Measurements from ENCODE around the gene NADK2.
A peak's percentile ranks its signal among the peaks of the same experiment; 100 is the strongest.
"Not testable (repeated sequence)": the region's sequence is repeated elsewhere in the genome, so short reads cannot be mapped to it uniquely, and the experiment has no call there.

NADK2 gene

GRCh38 chr5:36205329-36205728 lies 36.4 kb downstream of the NADK2 start:
- DNase-seq, result no peak

DNA sequence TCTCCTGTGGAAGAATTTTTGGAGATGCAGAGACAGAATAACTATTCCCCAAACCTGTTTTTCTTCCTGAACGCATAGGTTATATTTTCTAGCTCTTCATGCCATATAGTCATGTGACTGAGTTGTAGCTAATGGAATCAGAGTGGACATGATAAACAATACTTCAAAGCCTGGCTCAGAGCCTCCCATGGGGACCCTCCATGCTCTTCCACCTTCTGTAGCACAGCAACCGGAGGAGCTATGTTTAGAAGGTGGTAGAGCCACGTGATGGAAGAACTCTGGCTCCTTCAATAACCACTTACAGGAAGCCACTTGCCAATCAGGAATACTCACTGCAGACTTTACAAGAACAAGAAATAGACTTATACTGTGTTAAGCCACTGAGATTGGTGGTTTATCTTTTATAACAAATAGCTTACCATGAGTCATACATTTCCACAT lies 39.2 kb downstream of the NADK2 start:
- peak in 1 of 3 experiments; percentile 94 for DNase-seq

- no peak for DNase-seq
Observed at GRCh38 chr5:36200513-36200912, 41.2 kb downstream of the NADK2 start.

- no peak for DNase-seq
Observed at GRCh38 chr5:36199620-36200019, 42.1 kb downstream of the NADK2 start.

DNA sequence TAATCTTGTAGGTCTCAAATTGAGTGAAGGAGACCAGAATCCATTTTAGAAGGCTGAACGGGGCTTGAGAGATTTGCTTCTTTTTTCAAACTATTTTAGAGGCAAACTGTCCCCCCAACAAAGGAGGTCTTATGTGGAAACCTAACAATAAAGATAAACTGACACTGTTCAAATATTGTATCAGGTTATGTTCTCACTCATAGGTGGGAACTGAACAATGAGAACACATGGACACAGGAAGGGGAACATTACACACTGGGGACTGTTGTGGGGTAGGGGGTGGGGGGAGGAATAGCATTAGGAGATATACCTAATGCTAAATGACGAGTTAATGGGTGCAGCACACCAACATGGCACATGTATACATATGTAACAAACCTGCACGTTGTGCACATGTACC lies 42.9 kb downstream of the NADK2 start:
- DNase-seq, result not testable (repeated sequence)

DNA sequence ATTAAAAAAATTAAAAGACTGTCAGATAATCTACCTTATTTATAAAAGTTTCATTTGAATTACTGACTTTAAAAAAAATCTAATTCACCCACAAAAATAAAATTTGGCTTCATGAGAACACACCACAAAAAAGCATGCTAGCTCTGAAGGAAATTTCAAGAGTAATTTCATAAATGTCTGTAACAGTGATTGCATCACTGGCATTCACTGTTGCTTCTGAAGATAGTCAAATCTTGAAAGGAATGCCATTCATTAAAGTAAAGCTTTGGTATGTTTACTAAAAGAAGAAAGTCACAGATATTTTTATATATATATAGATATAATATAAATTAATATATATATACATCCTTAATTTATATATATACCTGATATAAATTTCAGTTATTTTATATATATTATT lies 43.4 kb downstream of the NADK2 start:
- no peak for DNase-seq

- DNase-seq, result no peak
Observed at GRCh38 chr5:36193746-36194145, 48.0 kb downstream of the NADK2 start.

GRCh38 chr5:36184408-36184807 lies 57.3 kb downstream of the NADK2 start:
- DNase-seq, result not testable (repeated sequence)

GRCh38 chr5:36181774-36182173 lies 60.0 kb downstream of the NADK2 start:
- DNase-seq, result no peak

DNA sequence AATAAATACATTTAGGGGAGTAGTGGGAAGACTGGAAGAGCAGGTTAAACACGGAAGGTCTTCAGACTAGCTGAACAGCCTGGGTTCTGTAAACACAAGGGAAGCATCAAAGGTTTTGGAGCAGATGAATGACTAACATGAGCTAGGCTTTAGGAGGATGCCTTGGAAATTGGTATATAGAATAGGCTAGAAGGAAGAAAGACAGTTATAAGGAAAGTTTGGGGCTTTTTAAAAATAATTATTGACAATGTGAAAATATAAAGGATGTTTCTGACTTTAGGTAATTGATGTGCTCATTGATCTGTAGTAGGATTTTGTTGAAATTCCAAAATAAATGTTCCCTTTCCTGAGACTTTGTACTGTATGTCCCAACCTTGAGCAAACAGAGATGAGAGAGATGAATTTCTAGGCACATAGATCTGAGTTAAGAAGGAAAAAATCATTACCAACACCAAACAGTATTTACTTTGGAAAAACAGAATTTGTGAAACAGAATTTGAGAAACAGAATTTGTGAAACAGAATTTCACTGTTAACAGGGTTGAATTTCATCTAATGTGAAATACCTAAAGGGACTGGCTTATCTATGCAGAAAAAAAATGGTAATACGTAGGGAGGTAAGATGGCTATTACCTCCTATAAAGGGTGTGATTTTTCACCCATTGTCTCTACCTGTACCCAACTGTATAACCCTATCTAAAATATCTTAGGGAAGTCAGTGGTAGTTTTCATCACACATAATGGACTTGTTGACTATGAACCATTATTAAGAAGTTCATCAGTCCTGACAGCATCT lies 61.0 kb downstream of the NADK2 start:
- no peak for DNase-seq

DNA sequence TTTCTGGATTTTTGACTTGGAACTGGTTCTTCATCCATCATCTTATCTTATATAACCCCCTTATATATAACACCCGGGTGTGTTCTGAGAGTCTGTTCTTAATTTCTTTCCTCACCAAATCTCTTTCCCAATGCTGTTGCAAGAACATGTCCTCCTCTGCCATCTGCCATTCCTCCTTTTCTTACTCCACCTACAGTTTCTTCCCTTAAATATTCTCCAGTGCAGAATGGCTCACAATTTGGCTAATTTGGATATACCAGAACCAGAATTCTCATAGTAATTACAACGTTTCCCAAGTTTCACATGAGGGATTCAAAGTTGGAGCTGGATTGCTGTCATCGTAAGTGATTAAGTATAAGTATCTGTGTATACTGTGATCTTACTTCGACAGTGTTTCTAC lies 61.8 kb downstream of the NADK2 start:
- no peak for DNase-seq

DNA sequence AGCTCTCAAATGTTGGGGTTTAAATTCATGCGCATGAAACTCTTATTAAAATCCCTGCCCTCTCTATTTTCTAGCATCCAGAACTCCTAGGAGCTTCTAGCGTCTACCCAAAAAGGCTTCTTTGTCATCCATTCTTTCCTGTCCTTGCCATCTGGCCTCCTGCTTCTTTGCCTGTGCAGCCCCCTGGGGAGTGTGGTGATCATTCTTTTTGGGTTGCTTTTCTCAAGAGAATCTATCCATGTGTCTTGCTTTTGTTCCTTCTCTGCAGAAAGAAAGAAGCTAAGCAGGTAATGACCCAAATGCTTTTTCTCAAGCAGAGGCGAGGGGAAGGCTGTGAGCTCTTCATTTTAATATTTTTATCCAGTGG lies 63.2 kb downstream of the NADK2 start:
- DNase-seq, result no peak

DNA sequence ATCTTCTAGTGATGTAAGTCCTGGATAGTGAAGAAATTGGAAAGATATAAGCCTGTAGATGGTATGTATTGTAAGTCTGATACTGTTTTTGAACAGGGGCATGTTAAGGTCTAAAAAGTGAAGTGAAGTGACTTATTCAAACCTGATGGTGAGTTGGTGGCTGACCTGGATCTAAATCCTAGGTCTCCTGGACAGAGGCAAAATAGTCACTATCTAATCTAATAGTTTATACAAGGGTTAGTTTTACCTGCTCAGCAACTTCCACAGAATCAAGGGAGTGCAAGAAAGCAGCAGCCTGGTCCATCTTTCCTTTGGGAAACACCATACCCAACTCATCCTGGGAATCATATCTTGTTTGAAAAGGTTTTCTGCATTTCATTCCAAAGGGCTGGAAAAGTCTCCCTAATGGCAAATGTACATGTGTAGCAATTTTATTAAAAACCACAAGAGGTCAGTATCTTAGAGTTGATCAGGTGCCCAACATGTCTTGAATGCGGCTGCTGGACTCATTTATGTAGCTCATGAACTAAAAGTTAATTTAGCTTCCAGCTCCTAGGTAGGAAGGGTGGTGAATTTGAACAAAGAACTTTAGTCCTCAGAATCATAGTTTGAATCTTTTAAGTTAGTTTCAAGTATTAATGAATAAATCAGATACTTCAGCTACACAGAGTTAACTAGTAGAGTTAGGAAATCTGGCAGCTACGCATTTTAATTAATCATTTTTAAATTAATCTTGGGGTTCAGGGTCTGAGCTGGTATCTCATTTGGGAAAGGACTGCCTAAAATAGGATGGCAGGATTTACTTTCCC lies 63.8 kb downstream of the NADK2 start:
- DNase-seq, result peak in 2 of 3 experiments; percentile 19 to 57

DNA sequence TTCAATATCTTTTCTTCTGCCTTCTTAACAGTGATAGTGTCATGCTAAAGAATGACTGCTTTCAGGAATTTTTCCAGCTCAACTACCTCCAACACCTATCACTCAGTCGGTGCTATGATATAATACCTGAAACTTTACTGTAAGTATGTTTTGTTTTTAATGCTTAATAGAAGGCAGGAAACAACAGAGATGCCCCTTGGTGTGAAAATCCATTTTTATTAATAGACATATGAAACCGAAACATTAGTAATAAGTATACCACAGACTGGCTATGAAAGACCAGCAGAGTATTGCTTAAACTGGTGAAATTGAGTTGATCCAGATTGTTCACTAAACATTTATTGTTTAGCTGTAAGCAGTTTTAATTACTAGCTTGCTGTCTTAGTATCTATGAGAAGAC lies 64.6 kb downstream of the NADK2 start:
- DNase-seq, result no peak

DNA sequence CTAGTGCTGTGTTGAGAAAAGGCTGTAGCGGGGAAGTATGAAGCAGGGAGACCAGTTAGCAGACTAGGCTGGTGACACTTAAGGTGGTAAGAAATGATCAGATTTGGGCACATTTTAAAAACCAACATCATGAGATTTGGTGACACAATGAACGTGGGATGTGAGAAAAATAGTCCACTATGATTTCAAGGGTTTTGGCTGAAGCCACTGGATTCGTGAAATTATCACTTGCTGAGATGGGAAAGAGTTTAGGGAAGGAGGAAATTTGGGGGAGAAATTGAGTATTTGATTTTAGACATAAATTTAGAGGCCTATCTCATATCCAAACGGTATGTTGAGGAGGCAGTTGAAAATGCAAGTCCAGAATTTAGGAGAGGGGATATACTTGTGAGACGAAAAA lies 66.7 kb downstream of the NADK2 start:
- DNase-seq, result no peak

DNA sequence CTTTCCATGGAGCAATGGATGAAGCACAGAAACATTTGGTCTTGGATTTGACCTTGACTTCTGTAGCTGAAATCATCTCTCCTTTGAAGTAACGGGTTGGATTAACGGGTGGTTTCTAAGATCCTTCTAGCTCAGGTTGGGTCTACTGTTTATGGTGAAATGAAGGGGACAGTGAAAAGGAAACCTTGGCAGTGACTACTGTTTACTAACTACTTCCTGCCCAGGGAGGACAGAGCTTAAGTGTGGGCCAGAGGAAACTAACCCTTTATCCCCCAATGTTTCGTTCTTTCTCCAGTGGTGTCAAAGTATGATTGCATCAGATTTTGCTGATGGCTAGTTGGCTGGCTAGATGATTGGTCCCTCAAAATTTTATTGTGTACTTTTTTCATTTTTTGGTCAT lies 67.6 kb downstream of the NADK2 start:
- DNase-seq, result no peak

DNA sequence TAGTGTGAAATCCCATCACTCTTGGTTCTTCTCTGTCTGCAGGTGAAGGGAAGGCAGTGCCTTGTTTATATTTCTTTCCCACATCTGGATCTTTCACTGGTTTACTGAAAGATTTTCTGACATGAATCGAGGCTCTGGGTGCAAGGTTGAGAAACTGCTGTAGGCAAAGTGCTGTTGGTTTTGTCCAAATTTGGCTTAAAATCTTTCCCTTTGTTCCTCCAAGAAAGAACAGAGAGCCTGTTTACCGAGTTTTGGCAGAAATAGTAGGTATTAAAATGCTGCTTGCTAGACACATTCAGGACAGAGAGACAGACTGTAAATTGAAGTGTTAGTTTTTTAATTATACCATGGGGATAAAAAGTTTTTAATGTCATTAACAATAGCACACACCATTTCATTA lies 68.3 kb downstream of the NADK2 start:
- DNase-seq, result no peak

DNA sequence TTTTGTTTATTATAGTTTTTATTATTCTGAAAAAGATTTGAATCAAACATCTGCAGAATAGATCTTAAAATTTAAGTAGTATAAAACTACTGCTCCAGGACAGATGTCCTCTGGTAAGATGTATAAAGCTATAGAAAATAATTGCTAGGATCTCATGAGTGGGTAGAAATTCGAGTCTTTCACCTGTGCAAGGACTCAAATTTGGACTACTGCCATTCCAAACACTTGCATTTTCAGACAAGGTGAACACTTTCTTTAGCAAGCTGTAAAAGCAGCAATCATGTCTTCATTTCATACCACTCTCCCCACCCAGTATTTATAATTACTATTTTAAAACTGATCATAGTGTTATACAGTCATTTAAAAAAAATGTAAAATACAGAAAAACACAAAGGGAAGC lies 69.1 kb downstream of the NADK2 start:
- no peak for DNase-seq

- DNase-seq, result no peak
Observed at GRCh38 chr5:36170832-36171424, 70.8 kb downstream of the NADK2 start.

DNA sequence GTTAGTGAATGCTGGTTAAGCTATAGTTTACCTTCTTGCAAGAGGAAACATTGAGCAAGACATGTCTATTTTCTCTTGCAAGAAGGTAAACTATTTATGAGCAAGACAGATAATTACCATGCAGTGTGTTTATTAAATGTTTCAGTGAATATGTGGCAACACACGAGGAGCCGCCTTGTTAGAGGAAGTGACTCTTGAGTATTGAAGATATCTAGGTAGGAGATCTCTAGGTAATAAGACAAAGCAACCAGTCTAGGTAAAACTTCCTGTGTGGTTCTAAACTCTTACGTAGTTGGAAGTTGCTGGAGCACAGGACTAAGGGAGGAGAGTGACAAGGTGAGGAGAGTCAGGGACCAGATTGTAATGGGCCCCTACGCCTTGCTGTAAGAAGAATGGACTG lies 73.0 kb downstream of the NADK2 start:
- no peak for DNase-seq

DNA sequence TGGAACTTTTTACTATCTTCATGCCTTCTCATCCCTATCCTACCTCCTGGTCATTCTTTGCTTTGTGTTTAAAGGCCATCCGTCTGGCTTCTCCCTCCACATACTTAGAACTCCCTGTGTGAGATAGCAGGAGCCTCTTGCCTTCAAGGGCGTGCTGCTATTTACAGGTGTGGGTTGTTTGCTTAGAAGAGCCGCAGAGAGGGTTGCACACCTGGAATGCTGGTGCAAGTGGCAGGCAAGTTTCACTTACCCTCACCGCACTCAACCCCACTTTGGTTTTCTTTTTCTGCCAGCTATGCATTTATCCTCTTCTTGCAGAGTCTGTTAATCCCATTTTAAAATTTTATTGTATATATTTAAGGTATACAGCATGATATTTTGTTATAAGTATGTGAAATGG lies 77.3 kb downstream of the NADK2 start:
- DNase-seq, result peak in 1 of 3 experiments; percentile 70

GRCh38 chr5:36162810-36163486 lies 78.8 kb downstream of the NADK2 start:
- DNase-seq, result peak in 1 of 3 experiments; percentile 28

DNA sequence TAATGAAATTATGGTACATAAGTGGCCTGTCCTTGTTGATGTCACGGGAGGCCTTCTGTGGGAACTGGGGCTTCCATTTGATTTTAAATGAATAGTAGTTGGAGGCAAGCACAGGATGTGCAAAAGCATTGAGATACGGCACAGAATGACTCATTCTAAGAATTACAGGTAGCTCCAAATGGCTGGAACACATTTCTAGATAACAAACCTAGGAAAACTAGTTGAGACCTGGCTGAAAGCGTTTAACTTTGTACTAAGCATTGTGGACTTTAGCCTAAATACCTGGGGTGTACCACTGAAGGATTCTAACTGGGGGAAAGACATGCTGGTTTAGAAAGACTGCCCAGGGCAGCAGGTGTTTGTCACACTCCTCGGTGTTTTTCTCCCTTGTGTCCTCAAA lies 80.4 kb downstream of the NADK2 start:
- DNase-seq, result no peak

All from NCI-H1417 (cell line).